Endometrium (tissue), 2 donors: ENCODE measurements around the gene EHMT1.
"Not testable (repeated sequence)": the region's sequence is repeated elsewhere in the genome, so short reads cannot be mapped to it uniquely, and the experiment has no call there.

Experiments
- FAIRE-seq: peaks from 2 replicates; lab custom pipeline; 2012; peaks lifted over from hg19 to GRCh38; lab: Jason Lieb, UNC
- donor health status: control.
- donor health status: control.

Gene EHMT1

DNA sequence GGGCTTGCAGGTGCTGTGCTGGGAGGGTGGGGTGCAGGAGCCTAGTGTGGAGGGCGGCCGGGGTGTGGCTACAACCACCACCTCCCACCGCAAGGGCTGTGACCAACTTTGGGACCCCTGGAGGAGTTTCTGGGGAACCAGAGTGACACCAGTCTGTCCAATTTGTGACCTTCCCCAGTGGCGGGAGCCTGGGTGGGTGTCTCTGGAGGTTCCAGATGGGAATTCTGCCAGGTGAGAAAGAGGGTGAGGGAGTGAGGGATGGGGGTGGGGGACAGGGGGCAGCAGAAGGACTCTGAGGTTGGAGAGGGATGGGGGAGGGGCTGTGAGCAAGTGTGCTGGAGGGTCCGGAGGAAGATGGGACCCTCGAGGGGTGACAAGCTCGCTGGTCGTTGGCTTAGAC is 254.6 kb downstream of the EHMT1 start:
- FAIRE-seq = no peak

DNA sequence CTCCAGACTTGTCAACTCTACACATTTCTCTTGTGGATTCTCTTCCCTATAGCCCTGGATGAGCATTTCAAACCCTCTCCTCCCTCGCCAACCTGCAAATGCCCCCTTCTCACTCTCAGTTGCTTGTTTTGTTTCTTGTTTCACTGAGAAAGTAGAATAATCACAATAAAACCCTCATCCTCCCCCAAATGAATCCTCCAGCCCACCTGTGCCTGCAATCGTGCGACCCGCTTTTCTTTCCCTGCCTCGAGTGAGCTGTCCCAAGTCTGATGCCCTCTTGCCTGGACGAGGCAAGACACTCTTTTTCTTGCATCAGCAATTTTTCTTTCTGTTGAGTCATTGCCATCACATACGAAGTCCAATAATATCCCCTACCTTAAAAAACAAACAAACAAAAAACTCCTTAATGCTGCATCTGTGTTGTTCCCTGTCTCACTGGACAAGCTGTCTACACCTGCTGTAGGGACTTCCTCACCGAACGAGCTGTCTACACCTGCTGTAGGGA is 255.1 kb downstream of the EHMT1 start:
- FAIRE-seq = no peak

- no peak for FAIRE-seq
These were observed 256.5 kb downstream of the EHMT1 start for GRCh38 chr9:137875354-137875753.

DNA sequence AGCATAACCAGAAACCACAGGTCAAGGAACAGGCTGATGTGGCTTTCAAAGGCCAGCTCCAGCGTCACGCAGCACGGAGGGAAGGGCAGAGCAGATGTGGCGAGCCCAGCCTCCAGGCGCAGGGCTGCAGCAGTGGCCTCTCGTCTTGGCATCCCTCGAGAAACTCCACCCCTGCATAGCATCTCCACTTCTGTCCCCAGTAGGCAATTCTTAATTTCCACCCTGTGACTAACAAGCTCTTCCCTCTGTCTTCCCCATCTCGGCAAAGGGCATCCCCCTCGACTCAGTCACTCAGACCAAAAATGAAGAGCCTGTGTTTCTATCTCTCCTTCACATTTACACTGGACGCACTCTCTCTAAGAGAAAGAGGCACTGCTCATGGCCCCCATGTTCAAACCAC is 257.0 kb downstream of the EHMT1 start:
- FAIRE-seq = no peak

DNA sequence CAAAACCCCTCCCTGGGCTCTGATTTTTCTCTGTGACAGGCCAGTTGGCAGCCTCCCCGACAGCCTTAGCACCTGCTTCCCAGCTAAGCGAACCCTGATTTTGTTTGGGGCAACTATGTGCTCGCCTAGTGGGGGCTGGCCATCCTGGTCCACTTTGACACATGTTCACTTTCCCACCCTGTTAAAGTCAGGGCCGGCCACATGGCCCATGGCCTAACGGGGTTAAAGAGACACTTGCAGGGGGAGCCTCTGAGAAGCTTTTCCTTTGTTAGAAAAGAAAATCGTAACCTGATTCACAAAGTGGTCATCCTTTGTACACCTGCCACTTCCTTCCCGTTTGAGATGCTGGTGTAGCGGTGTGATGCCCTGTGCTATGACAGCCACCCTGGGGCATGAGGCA is 257.5 kb downstream of the EHMT1 start:
- FAIRE-seq = no peak

- no peak for FAIRE-seq
These were observed 258.1 kb downstream of the EHMT1 start for GRCh38 chr9:137876781-137877386.

DNA sequence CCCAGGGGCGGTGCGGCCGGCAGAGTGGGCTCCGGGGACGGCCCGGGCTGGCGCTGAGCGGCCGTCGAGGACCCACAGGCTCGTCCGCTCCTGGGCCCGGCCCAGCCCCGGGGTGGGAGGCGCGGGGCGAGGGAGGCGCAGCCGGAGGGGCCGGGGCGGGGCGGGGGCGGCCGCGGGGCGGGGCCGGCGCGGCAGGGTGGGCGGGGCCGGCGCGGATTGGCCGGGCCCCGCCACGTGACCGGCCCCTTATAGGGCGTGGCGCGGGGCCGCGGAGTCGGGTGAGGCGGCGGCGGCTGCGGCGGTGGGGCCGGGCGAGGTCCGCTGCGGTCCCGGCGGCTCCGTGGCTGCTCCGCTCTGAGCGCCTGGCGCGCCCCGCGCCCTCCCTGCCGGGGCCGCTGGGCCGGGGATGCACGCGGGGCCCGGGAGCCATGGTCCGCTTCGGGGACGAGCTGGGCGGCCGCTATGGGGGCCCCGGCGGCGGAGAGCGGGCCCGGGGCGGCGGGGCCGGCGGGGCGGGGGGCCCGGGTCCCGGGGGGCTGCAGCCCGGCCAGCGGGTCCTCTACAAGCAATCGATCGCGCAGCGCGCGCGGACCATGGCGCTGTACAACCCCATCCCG is 258.8 kb downstream of the EHMT1 start, which contains the start of gene CACNA1B:
Gene CACNA1B (plus strand): TSS at position 277 of the 617 bp plus-strand sequence. CDS start 152 bp downstream, at position 429.
- FAIRE-seq = not testable (repeated sequence)

- no peak for FAIRE-seq
These were observed 259.5 kb downstream of the EHMT1 start for GRCh38 chr9:137878146-137878941.

DNA sequence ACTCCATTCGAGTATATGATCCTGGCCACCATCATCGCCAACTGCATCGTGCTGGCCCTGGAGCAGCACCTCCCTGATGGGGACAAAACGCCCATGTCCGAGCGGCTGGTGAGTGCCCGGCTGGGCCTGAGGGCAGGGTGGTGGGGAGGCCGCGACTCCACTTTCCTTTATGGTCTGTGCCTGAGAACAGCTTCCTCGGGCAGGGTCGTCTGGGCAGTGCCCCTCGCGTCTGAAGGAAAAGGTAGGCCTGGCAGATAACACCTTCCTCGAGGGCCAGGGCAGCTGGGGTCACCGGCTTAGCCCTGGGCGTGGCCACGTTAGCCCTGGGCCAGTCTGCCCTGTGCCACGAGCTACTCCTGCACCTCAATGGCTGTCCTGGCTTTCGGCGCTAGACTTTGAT is 260.2 kb downstream of the EHMT1 start:
- FAIRE-seq = no peak

GRCh38 chr9:137879566-137880150 is 260.9 kb downstream of the EHMT1 start:
- FAIRE-seq = no peak

- FAIRE-seq = no peak
These were observed 261.6 kb downstream of the EHMT1 start for GRCh38 chr9:137880160-137880975.

- no peak for FAIRE-seq
These were observed 262.2 kb downstream of the EHMT1 start for GRCh38 chr9:137880976-137881530.

DNA sequence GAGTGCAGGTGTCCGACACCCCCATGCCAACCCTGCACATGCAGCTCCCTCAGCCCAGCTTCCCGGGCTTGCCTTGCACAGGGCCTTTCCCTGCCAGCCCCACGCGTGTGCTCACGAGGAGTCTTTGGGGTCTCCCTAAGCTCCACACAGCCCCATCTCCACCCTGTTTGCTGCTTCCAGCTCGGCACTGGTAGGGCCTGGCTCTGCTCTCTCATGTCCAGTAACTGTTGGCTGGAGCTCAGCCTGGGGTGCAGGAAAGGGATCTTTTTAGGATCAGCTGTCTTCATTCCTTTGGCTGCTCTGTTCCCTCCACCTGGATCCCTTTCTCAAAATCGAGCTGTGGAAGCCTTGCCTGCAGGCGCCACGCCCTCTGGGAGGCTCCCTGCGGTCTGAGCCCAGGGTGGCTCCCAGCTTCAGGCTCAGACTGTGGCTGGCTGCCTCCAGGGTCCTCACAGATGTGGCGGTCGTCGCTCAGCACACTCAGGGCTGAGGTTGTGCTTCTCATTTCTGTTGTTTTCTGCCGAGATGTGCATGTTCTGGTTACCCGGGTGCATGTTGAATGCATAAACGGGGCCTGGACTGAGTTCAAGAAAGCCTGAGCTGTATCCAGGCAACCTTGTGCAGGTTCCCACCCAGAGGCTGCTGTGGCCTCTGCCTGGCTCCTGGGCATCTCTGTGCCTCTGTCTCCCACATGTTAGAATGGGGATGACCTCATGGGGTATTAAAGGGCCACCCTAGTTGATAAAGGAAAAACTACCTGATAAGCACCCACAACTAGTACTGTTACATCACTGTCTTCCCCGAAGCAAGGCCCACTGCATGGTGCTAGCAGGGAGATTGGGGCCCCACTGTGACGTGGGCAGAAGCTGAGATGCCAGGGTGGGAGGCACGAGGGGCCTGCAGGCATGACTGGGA is 263.0 kb downstream of the EHMT1 start:
- no peak for FAIRE-seq

DNA sequence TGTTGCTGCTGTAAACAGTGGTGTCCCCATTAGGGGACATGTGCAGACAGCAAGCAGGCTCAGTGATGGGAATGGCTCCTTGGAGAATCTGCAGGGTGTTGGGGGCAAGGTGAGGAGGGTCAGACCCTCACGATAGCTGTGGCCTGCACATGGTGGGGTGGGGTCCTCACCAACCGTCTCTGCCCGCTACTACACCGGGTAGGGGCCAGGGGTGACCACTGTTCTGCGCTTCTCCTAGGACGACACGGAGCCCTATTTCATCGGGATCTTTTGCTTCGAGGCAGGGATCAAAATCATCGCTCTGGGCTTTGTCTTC is 263.7 kb downstream of the EHMT1 start:
- no peak for FAIRE-seq

DNA sequence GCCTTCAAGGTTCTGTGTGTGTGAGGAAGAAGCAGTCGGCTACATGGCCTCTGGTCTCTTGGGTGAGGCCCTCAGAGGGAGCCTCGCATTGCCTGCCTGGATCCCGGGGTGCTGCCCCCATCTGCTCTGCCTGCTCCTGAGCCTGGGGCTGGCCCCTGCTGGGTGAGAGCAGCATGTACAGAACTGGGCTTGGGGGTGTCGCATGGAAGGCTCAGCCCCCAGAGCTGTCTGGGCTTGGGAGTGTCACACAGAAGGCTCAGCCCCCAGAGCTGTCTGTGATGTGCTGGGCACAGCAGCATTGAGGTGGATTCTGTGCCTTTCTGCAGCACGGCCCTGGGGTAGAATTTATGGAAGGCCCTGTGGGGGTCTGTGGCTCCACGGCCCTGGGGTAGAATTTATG is 265.2 kb downstream of the EHMT1 start:
- FAIRE-seq = not testable (repeated sequence)

DNA sequence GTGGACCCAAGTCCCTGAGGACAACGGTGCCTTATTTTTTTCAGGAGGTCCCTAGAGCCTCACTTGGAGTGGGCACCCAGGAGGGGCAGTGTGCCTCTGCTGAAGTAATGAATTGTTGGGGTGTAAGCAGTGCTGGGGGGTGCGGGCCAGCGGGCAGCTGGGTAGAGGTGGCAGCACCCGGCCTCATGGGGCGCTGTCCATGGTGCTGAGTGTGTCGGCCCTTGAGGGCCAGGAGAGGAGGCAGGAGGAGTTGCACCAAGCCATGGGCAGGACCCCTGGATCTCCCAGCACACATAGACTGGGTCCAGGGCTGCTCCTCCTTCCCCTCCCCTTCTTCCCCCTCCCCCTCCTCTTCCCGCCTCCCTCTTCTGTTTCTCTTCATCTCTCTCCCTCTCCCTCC is 265.7 kb downstream of the EHMT1 start:
- FAIRE-seq = not testable (repeated sequence)

DNA sequence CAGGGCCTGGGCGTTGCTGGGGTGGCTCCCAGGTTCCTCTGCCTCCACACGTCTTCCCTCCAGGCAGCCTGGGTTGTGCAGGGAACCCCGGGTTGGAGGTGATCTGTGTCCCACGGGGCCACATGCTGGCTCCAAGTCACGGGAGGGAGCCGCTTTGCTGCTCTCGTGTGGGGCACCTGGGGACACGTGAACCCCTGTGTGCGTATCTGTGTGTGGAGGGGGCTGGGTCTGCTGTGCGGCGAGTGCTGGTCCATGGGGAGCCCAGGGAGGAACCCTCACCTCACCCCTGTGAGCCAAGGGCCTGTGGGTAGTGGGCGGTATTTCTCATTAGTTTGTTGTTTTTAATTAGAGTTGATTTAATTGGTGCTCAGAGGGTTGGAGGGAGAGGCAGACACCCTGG is 266.3 kb downstream of the EHMT1 start:
- not testable (repeated sequence) for FAIRE-seq
